Upper lobe of left lung (tissue), 6 donors: ENCODE results near the gene GNPTAB. TPM values are rescaled to one million over a fixed set of nuclear protein-coding genes. Genes with fewer than 3 reads are reported as not detected.
A peak's percentile ranks its signal among the peaks of the same experiment; 100 is the strongest.
"Not testable (repeated sequence)": the region's sequence is repeated elsewhere in the genome, so short reads cannot be mapped to it uniquely, and the experiment has no call there.

Experiments used
- ATAC-seq, 2 donors: fragments of 200-7000 bp; cut with Tn5 transposase; one replicate each; pipeline ENCODE4 v1.9.1; 2022; ENCODE audit warnings: mild to moderate bottlenecking in 2 of 2, moderate library complexity in 2 of 2; ENCODE audit not compliant: low FRiP score in 2 of 2
- DNase-seq, 2 donors: peaks; one replicate each; pipeline ENCODE4 v3.0.0-alpha.2; 2019 to 2020
- H3K27ac ChIP-seq, 4 donors: fragments of 200-600 bp; sonication (generic); one replicate each; pipeline ENCODE4 v1.5.1; 2016 to 2019
- H3K27me3 ChIP-seq, 4 donors: fragments of 200-600 bp; sonication (generic); one replicate each; pipeline ENCODE4 v1.5.1; 2017 to 2019
- H3K36me3 ChIP-seq, 4 donors: fragments of 200-600 bp; sonication (generic); one replicate each; pipeline ENCODE4 v1.5.1; 2016 to 2019
- H3K4me1 ChIP-seq, 4 donors: fragments of 200-600 bp; sonication (generic); one replicate each; pipeline ENCODE4 v1.5.1; 2018 to 2019
- H3K4me3 ChIP-seq, 4 donors: fragments of 200-600 bp; sonication (generic); one replicate each; pipeline ENCODE4 v1.5.1; 2017 to 2019; ENCODE audit warnings: mild to moderate bottlenecking in 2 of 4, moderate library complexity in 1 of 4
- H3K9me3 ChIP-seq, 4 donors: fragments of 200-600 bp; sonication (generic); one replicate each; pipeline ENCODE4 v1.5.1; 2018 to 2019
- CTCF ChIP-seq, 6 experiments: fragments of 450-650 bp in 4 of 6; fragments of 200-600 bp in 2 of 6; sonication (generic) in 2 of 6; IDR thresholded peaks; one replicate each; pipeline ENCODE4 v1.5.1; 2016 to 2019; ENCODE audit warnings: antibody characterized with exemption in 6 of 6
- EP300 ChIP-seq, 4 donors: sonication (generic); formaldehyde crosslinking; IDR thresholded peaks; one replicate each; pipeline ENCODE4 v1.5.1; 2017; ENCODE audit warnings: antibody characterized with exemption in 4 of 4, control low read depth in 2 of 4
- POLR2A ChIP-seq, 4 donors: fragments of 450-650 bp; IDR thresholded peaks; one replicate each; pipeline ENCODE4 v1.5.1; 2016 to 2017; ENCODE audit warnings: antibody characterized with exemption in 4 of 4, mild to moderate bottlenecking in 2 of 4
- POLR2AphosphoS5 ChIP-seq, 2 donors: sonication (generic); formaldehyde crosslinking; IDR thresholded peaks; one replicate each; pipeline ENCODE4 v1.5.1; 2017; ENCODE audit warnings: antibody characterized with exemption in 2 of 2
- WGBS, 2 donors: methylation state at CpG; one replicate each; pipeline ENCODE4 v1.1.5; 2017 to 2018; 5-methylcytosine and 5-hydroxymethylcytosine counted together
- total RNA-seq, 6 donors: library from RNA; depleted of rRNA in 4 of 6; stranded (reverse); fragments of >200 nt in 4 of 6; gene quantifications; one replicate each; pipeline versions ENCODE4 v1.1.0 to v1.2.1, GENCODE V29; 2016 to 2021
- donor health status: DM: no; HTN: no; CAD: no; lungs with moderate emphysema.
- donor health status: DM: no; HTN: yes; CAD: no; lungs with severe emphysema.

Gene GNPTAB
- total RNA-seq, 6 donors from 2014 or later: 45.8 to 73.3 (median 57.5) TPM

GRCh38 chr12:101863981-101864380 lies 33.2 kb upstream of the GNPTAB start:
- H3K27me3 ChIP-seq: no peaks in the 10 kb centered on the region
- DNase-seq: no peak
- no peak overlapping the region for H3K27ac ChIP-seq
- no peak for TF ChIP-seq CTCF (IDR thresholded peaks at IDR 0.05)
- no peak for TF ChIP-seq POLR2A (IDR thresholded peaks at IDR 0.05)
- no peak for TF ChIP-seq EP300 (IDR thresholded peaks at IDR 0.05)
- TF ChIP-seq POLR2AphosphoS5 (IDR thresholded peaks at IDR 0.05): no peak
- no peaks in the 10 kb centered on the region for H3K36me3 ChIP-seq
- no peak overlapping the region for H3K4me3 ChIP-seq
- peak in 1 of 2 donors; percentile 76 for ATAC-seq
- peaks cover 3 to 7% (median 6%) of the 10 kb centered on the region in 4 donors for H3K4me1 ChIP-seq
- H3K9me3 ChIP-seq: peaks cover 0 to 5% (median 0%) of the 10 kb centered on the region in 4 donors

- H3K36me3 ChIP-seq: no peaks in the 10 kb centered on the region
- TF ChIP-seq CTCF (IDR thresholded peaks at IDR 0.05) (no peak), POLR2AphosphoS5 (IDR thresholded peaks at IDR 0.05) (no peak), POLR2A (IDR thresholded peaks at IDR 0.05) (no peak), EP300 (IDR thresholded peaks at IDR 0.05) (no peak)
- H3K4me1 ChIP-seq: peaks cover 3 to 7% (median 6%) of the 10 kb centered on the region in 4 donors
- H3K27me3 ChIP-seq: no peaks in the 10 kb centered on the region
- no peak for DNase-seq
- 95 to 96% methylated on average over 2 of the region's 2 CpGs for WGBS, 2 donors
- H3K27ac ChIP-seq: no peak overlapping the region
- H3K4me3 ChIP-seq: no peak overlapping the region
- no peak for ATAC-seq
- peaks cover 0 to 5% (median 0%) of the 10 kb centered on the region in 4 donors for H3K9me3 ChIP-seq
These were observed 31.5 kb upstream of the GNPTAB start for GRCh38 chr12:101862245-101862644.

- ATAC-seq, H3K27me3 ChIP-seq, DNase-seq, H3K4me3 ChIP-seq, H3K27ac ChIP-seq, H3K4me1 ChIP-seq, H3K9me3 ChIP-seq, H3K36me3 ChIP-seq: not testable (repeated sequence)
- WGBS, 2 donors: 95 to 97% methylated on average over 2 of the region's 2 CpGs
These were observed 30.9 kb upstream of the GNPTAB start for GRCh38 chr12:101861688-101862087.

- DNase-seq: no peak
- no peak overlapping the region for H3K4me3 ChIP-seq
- TF ChIP-seq POLR2AphosphoS5 (IDR thresholded peaks at IDR 0.05): no peak
- TF ChIP-seq CTCF (IDR thresholded peaks at IDR 0.05): no peak
- no peak for TF ChIP-seq EP300 (IDR thresholded peaks at IDR 0.05)
- TF ChIP-seq POLR2A (IDR thresholded peaks at IDR 0.05): no peak
- peak overlapping the region in 1 of 4 donors; percentile 1 for H3K27ac ChIP-seq
- no peaks in the 10 kb centered on the region for H3K9me3 ChIP-seq
- ATAC-seq: no peak
- no peaks in the 10 kb centered on the region for H3K27me3 ChIP-seq
- no peaks in the 10 kb centered on the region for H3K36me3 ChIP-seq
- H3K4me1 ChIP-seq: peaks cover 3 to 19% (median 13%) of the 10 kb centered on the region in 4 donors
These were observed 29.2 kb upstream of the GNPTAB start for GRCh38 chr12:101859664-101860607.

GRCh38 chr12:101858361-101858760 lies 27.6 kb upstream of the GNPTAB start:
- WGBS, 2 donors: 91 to 93% methylated on average over 3 of the region's 3 CpGs
- DNase-seq: no peak
- no peak for ATAC-seq
- no peaks in the 10 kb centered on the region for H3K9me3 ChIP-seq
- H3K27ac ChIP-seq: no peak overlapping the region
- H3K36me3 ChIP-seq: no peaks in the 10 kb centered on the region
- no peak overlapping the region for H3K4me3 ChIP-seq
- H3K4me1 ChIP-seq: peaks cover 3 to 20% (median 15%) of the 10 kb centered on the region in 4 donors
- H3K27me3 ChIP-seq: no peaks in the 10 kb centered on the region
- TF ChIP-seq POLR2AphosphoS5 (IDR thresholded peaks at IDR 0.05) (no peak), EP300 (IDR thresholded peaks at IDR 0.05) (no peak), CTCF (IDR thresholded peaks at IDR 0.05) (no peak), POLR2A (IDR thresholded peaks at IDR 0.05) (no peak)
